Parathyroid adenoma (tissue), 2 donors: ENCODE results near the gene MDM2.

Experiments used
- H2AFZ ChIP-seq: fragments of 300-600 bp; sonication (generic); one replicate; pipeline ENCODE4 v1.7.0; 2017; ENCODE audit warnings: antibody characterized with exemption, mild to moderate bottlenecking
- H3K27ac ChIP-seq: fragments of 300-600 bp; sonication (generic); one replicate; pipeline ENCODE4 v1.7.0; 2017
- H3K27me3 ChIP-seq: fragments of 300-600 bp; sonication (generic); one replicate; pipeline ENCODE4 v1.7.0; 2017; ENCODE audit warnings: low read length; ENCODE audit not compliant: control insufficient read depth, insufficient read depth
- H3K36me3 ChIP-seq: fragments of 300-600 bp; sonication (generic); one replicate; pipeline ENCODE4 v1.7.0; 2017; ENCODE audit warnings: low read length; ENCODE audit not compliant: control insufficient read depth, insufficient read depth
- H3K4me1 ChIP-seq: fragments of 300-600 bp; sonication (generic); one replicate; pipeline ENCODE4 v1.7.0; 2017; ENCODE audit warnings: control low read depth
- H3K4me2 ChIP-seq: fragments of 300-600 bp; sonication (generic); one replicate; pipeline ENCODE4 v1.7.0; 2017; ENCODE audit warnings: low read length
- H3K4me3 ChIP-seq: fragments of 300-600 bp; sonication (generic); one replicate; pipeline ENCODE4 v1.7.0; 2017; ENCODE audit warnings: low read depth, low read length
- H3K79me2 ChIP-seq: fragments of 300-600 bp; sonication (generic); one replicate; pipeline ENCODE4 v1.7.0; 2017; ENCODE audit warnings: control low read depth
- H3K9ac ChIP-seq: fragments of 300-600 bp; sonication (generic); one replicate; pipeline ENCODE4 v1.7.0; 2017; ENCODE audit warnings: mild to moderate bottlenecking
- H3K9me3 ChIP-seq: fragments of 300-600 bp; sonication (generic); one replicate; pipeline ENCODE4 v1.7.0; 2017; ENCODE audit warnings: low read length; ENCODE audit not compliant: control insufficient read depth
- TF ChIP-seq, protein P1 (sequence below): fragments of 300-600 bp; sonication (generic); IDR thresholded peaks from one replicate; pipeline ENCODE4 v1.7.0; 2017; ENCODE audit warnings: antibody characterized with exemption, mild to moderate bottlenecking
- donor health status: primary hyperparathyroidism.

MDM2 gene

DNA sequence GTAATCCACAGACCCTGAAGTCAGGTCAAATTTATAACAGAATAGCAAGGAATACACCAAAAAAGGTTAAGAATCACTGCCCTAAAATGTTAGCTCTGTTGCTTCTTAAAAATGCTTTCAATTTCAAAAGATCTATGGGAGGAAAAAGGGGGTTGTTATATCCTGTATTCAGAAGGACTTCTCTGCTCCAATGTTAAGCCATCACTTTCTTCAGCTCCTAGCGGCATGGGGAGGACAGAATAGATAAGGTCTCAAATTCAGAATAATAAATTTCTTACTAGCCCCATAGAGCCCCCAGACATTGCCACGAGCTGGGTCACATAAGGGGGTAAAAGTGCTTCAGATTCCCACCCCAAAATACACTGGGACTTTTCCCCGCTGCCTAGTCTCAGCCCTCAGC is 75.2 kb downstream of the MDM2 start:
- H2AFZ ChIP-seq: no peak overlapping the region
- no peaks in the 10 kb centered on the region for H3K9me3 ChIP-seq
- H3K4me3 ChIP-seq: no peak overlapping the region
- no peaks in the 10 kb centered on the region for H3K27me3 ChIP-seq
- H3K4me1 ChIP-seq: no peaks in the 10 kb centered on the region
- H3K79me2 ChIP-seq: no peaks in the 10 kb centered on the region
- no peak overlapping the region for H3K9ac ChIP-seq
- no peak overlapping the region for H3K4me2 ChIP-seq
- TF ChIP-seq, protein P1, sequence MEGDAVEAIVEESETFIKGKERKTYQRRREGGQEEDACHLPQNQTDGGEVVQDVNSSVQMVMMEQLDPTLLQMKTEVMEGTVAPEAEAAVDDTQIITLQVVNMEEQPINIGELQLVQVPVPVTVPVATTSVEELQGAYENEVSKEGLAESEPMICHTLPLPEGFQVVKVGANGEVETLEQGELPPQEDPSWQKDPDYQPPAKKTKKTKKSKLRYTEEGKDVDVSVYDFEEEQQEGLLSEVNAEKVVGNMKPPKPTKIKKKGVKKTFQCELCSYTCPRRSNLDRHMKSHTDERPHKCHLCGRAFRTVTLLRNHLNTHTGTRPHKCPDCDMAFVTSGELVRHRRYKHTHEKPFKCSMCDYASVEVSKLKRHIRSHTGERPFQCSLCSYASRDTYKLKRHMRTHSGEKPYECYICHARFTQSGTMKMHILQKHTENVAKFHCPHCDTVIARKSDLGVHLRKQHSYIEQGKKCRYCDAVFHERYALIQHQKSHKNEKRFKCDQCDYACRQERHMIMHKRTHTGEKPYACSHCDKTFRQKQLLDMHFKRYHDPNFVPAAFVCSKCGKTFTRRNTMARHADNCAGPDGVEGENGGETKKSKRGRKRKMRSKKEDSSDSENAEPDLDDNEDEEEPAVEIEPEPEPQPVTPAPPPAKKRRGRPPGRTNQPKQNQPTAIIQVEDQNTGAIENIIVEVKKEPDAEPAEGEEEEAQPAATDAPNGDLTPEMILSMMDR: no peak
- no peak overlapping the region for H3K27ac ChIP-seq
- H3K36me3 ChIP-seq: no peaks in the 10 kb centered on the region

DNA sequence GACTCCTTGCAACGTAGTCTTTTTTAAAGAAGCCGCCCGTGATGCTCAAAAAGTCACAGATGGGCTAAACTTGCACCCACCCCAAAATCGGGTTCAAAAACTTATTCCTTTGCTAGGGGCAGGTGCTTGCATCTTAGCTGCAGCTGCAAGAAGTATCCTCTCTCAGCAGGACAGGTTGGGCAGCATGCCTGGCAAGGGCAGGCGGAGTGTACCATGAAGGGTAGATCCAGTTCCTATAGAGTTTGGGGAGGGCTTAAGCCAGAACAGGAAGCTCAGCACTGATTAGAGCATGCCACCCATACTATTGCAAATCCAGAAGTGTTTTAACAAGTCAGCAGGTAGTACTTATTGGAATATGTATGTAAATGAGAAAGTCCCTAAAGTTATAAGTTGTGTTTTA is 76.3 kb downstream of the MDM2 start:
- Histone ChIP-seq H3K9me3 (no peaks in the 10 kb centered on the region), H3K9ac (no peak overlapping the region), H3K4me2 (no peak overlapping the region), H3K27me3 (no peaks in the 10 kb centered on the region), H3K4me3 (no peak overlapping the region), H3K4me1 (no peaks in the 10 kb centered on the region), H3K27ac (no peak overlapping the region), H2AFZ (no peak overlapping the region), H3K36me3 (no peaks in the 10 kb centered on the region), H3K79me2 (no peaks in the 10 kb centered on the region)
- TF ChIP-seq, protein P1: no peak

DNA sequence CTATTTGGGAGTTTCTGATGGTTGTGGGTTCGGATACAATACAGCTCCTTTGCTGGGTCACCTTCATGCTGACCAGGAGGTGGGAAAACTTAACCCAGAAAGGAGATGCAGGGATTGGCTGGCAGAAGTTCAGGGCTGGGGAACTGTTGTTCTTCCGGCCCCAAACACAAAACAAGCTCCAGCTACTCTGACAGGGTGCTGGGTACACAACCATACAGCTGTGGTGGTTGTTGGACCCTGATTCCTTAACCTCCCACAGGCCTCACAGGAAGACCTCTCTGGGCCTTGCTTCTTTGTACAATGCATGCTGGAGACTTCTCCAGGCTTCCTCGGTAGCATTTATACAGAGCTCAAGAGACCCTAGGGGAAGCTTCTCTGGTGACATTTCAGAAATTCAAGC is 77.4 kb downstream of the MDM2 start:
- Histone ChIP-seq H3K9ac (no peak overlapping the region), H2AFZ (no peak overlapping the region), H3K79me2 (no peaks in the 10 kb centered on the region), H3K27ac (no peak overlapping the region), H3K9me3 (no peaks in the 10 kb centered on the region), H3K27me3 (no peaks in the 10 kb centered on the region), H3K4me2 (no peak overlapping the region), H3K4me1 (no peaks in the 10 kb centered on the region), H3K4me3 (no peak overlapping the region), H3K36me3 (no peaks in the 10 kb centered on the region)
- TF ChIP-seq, protein P1: no peak

- Histone ChIP-seq H3K4me1 (no peaks in the 10 kb centered on the region), H3K27ac (no peak overlapping the region), H3K27me3 (no peaks in the 10 kb centered on the region), H3K4me3 (no peak overlapping the region), H3K4me2 (no peak overlapping the region), H3K36me3 (no peaks in the 10 kb centered on the region), H3K9me3 (no peaks in the 10 kb centered on the region), H3K79me2 (no peaks in the 10 kb centered on the region), H3K9ac (no peak overlapping the region), H2AFZ (no peak overlapping the region)
- TF ChIP-seq, protein P1: no peak
Observed at GRCh38 chr12:68886636-68887572, 78.9 kb downstream of the MDM2 start.

GRCh38 chr12:68887641-68888040 is 79.7 kb downstream of the MDM2 start:
- H3K4me3 ChIP-seq: no peak overlapping the region

More at GRCh38 chr12:68887641-68888040, 79.7 kb downstream of the MDM2 start:
- TF ChIP-seq, protein P1: no peak
- Histone ChIP-seq H3K79me2 (no peaks in the 10 kb centered on the region), H3K36me3 (no peaks in the 10 kb centered on the region), H3K4me2 (no peak overlapping the region), H3K9ac (no peak overlapping the region), H3K4me1 (no peaks in the 10 kb centered on the region), H3K27ac (no peak overlapping the region), H3K9me3 (no peaks in the 10 kb centered on the region), H2AFZ (no peak overlapping the region), H3K27me3 (no peaks in the 10 kb centered on the region)
